RWPE1 (cell line): Measurements from ENCODE around the gene GALNT9.

Experiments used
- CTCF ChIA-PET: fragments of 350-600 bp; sonication (Branson Sonifier 250); formaldehyde crosslinking; extraction: SDS; loops from one replicate; lab custom pipeline; 2021; lab: Yijun Ruan, JAX
- POLR2A ChIA-PET: fragments of 400-600 bp; formaldehyde crosslinking; extraction: SDS; loops from one replicate; lab custom pipeline; 2020; ENCODE audit warnings: antibody characterized with exemption; ENCODE audit not compliant: low non-redundant PET; lab: Yijun Ruan, JAX
- DNase-seq: peaks from one replicate; pipeline ENCODE4 v3.0.0; 2012; ENCODE audit warnings: low spot score
- H3K27ac ChIP-seq: fragments of 450-650 bp; 2 replicates; pipeline ENCODE4 v1.5.1; 2017
- TF ChIP-seq, protein P1 (sequence below): fragments of 450-650 bp; conservative IDR thresholded peaks from 2 replicates; pipeline ENCODE4 v1.5.1; 2017; ENCODE audit warnings: low read depth, mild to moderate bottlenecking

The GALNT9 gene

GRCh38 chr12:132190012-132190755 is 139.2 kb downstream of the GALNT9 start:
- TF ChIP-seq, protein P1, sequence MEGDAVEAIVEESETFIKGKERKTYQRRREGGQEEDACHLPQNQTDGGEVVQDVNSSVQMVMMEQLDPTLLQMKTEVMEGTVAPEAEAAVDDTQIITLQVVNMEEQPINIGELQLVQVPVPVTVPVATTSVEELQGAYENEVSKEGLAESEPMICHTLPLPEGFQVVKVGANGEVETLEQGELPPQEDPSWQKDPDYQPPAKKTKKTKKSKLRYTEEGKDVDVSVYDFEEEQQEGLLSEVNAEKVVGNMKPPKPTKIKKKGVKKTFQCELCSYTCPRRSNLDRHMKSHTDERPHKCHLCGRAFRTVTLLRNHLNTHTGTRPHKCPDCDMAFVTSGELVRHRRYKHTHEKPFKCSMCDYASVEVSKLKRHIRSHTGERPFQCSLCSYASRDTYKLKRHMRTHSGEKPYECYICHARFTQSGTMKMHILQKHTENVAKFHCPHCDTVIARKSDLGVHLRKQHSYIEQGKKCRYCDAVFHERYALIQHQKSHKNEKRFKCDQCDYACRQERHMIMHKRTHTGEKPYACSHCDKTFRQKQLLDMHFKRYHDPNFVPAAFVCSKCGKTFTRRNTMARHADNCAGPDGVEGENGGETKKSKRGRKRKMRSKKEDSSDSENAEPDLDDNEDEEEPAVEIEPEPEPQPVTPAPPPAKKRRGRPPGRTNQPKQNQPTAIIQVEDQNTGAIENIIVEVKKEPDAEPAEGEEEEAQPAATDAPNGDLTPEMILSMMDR: no peak
- CTCF ChIA-PET: no interaction called here
- POLR2A ChIA-PET: no interaction called here
- H3K27ac ChIP-seq: peak overlapping the region; percentile 70
- no peak for DNase-seq

DNA sequence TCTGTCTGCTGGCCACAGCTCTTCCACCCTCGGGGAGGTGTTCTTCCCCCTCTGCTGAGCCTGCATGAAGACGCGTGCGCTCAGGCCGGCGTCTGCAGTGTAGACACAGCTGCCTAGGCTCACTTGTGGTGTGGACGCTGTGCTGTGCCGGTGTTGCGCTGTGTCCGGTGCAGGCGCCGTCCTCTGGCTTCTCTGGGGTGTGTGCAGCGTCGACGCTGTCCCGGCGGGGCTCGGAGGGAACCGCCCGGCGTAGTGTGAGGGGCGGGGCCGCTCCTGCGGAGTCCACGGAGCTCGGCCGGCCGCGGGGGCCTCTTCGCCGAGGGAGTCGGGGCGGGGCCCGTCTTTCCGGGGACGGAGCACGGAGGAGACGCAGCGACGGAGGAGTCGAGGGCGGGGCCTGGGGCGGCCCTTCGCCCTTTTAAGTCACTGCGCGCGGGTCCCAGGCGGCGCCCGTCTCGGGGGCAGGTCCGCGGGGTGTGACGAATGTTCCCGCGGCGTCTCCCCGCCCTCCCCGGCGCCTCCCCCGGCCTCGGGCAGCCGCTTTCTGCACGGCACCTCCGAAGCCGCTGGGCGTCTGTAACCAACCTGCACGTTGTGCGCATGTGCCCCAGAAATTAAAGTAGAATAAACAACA is 139.9 kb downstream of the GALNT9 start:
- ChIA-PET CTCF (interaction anchor here (0.8 to 1.0 kb wide), 2 partner anchors 21 to 224 kb away, joined by 4 to 8 read pairs; no protein-coding TSS in a partner anchor), POLR2A (no interaction called here)
- peak; percentile 90 for DNase-seq
- H3K27ac ChIP-seq: peak overlapping the region; percentile 70
- TF ChIP-seq, protein P1: no peak

GRCh38 chr12:132188916-132189325 is 140.5 kb downstream of the GALNT9 start:
- POLR2A ChIA-PET: no interaction called here
- TF ChIP-seq, protein P1: no peak
- peak overlapping the region; percentile 70 for H3K27ac ChIP-seq
- no peak for DNase-seq
- CTCF ChIA-PET: interaction anchor here (0.8 to 1.0 kb wide), 2 partner anchors 21 to 225 kb away, joined by 4 to 8 read pairs; no protein-coding TSS in a partner anchor

DNA sequence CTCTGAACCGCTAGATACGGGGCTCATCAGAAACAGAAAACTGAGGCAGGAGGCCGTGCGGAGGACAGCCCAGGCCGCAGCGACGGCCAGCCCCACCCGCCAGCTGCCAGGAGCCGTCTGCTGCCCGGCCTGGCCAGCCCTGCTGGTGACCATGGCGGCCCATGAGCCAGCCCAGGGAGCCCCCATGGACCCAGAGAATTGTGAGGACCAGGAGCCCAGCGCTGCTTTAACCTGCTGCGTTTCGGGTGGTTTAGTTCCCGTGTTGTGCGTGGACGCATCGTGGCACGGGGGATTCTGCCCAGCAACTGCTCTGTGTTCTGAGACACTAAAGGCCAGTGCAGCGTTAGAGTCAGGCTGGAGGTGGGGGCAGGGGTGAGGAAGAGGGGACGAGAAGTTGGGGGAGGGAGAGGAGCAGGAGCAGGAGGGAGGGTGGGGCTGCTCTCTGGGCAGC is 140.9 kb downstream of the GALNT9 start:
- ChIA-PET CTCF (interaction anchor here (0.8 to 1.0 kb wide), 2 partner anchors 22 to 225 kb away, joined by 4 to 8 read pairs; no protein-coding TSS in a partner anchor), POLR2A (no interaction called here)
- H3K27ac ChIP-seq: peak overlapping the region; percentile 70; the same call in 1 of the 2 replicates
- DNase-seq: no peak
- TF ChIP-seq, protein P1: no peak

DNA sequence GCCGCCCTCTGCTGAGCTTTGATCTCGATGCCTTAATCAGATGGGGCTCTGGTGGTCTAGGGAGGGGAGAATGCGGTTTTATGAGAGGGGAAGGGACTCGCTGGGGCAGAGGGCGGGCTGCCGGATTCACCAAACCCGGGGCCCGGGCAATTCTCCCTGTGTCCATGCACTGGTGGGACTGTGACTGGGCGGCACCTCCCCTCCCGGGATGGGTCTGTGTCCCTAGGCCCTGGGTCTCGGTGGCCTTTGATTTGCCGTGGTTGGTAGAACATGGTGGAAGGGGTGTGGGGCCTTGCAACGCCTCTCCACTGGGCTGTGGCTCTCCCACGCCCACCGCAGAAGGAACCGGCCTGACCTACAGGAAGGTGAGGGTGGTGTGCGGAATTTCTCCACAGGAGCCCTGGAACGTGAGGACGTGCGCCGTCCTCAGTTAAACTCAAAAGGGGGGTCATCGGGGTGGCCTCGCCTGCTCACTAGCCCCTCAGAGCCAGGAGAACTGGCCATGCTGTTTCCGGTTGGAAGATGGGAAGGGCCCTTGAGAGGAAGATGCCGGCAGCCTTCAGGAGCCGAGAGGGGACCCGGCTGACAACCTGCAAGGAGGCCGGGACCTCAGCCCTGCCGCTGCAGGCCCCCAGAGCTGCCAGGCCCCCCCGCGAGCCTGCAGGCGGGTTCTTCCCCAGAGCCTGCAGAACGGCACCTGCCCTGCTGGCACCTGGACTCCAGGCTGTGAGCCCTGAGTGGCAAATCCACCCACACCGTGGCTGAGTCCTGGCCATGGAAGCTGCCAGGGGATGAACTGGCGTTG is 141.5 kb downstream of the GALNT9 start:
- TF ChIP-seq, protein P1: no peak
- CTCF ChIA-PET: interaction anchor here (0.8 kb wide), 1 partner anchor 8 kb away, joined by 6 read pairs; no protein-coding TSS in a partner anchor
- POLR2A ChIA-PET: no interaction called here

More for the DNA sequence above, 141.5 kb downstream of the GALNT9 start:
- H3K27ac ChIP-seq: no peak overlapping the region; the same call in 1 of the 2 replicates
- DNase-seq: no peak
